Endodermal cell (in vitro differentiated cells): Measurements from ENCODE around the gene NPW. TPM values are rescaled to one million over a fixed set of nuclear protein-coding genes. Genes with fewer than 3 reads are reported as not detected.
A peak's percentile ranks its signal among the peaks of the same experiment; 100 is the strongest.

Source experiments
- DNase-seq: peaks from one replicate; pipeline ENCODE4 v3.0.0-alpha.2; 2017
- H3K27ac ChIP-seq: 2 replicates; pipeline ENCODE4 v1.5.1; 2013; ENCODE audit warnings: mild to moderate bottlenecking, low read depth, low read length, moderate library complexity
- H3K27me3 ChIP-seq: 2 replicates; pipeline ENCODE4 v1.6.1; 2013; ENCODE audit warnings: mild to moderate bottlenecking, low read length, moderate library complexity; ENCODE audit not compliant: insufficient read depth, control insufficient read depth, poor library complexity, severe bottlenecking
- H3K36me3 ChIP-seq: 2 replicates; pipeline ENCODE4 v1.7.0; 2013; ENCODE audit warnings: mild to moderate bottlenecking, low read length, moderate library complexity; ENCODE audit not compliant: control insufficient read depth, insufficient read depth
- H3K4me1 ChIP-seq: one replicate; pipeline ENCODE4 v1.7.0; 2013; ENCODE audit warnings: low read length; ENCODE audit not compliant: control insufficient read depth, insufficient read depth
- H3K4me3 ChIP-seq: 2 replicates; pipeline ENCODE4 v1.5.1; 2013; ENCODE audit warnings: mild to moderate bottlenecking, low read length, moderate library complexity
- H3K9ac ChIP-seq: 2 replicates; pipeline ENCODE4 v1.6.1; 2013; ENCODE audit warnings: mild to moderate bottlenecking, low read length, moderate library complexity; ENCODE audit not compliant: poor library complexity, severe bottlenecking; ENCODE audit errors: extremely low read depth
- H3K9me3 ChIP-seq: 2 replicates; pipeline ENCODE4 v1.6.1; 2013; ENCODE audit warnings: mild to moderate bottlenecking, low read length, moderate library complexity; ENCODE audit not compliant: control insufficient read depth
- H3K27ac Mint-ChIP-seq: 2 replicates; pipeline ENCODE4 v1.8.0; 2020; ENCODE audit warnings: mixed read lengths
- H3K27me3 Mint-ChIP-seq: 2 replicates; pipeline ENCODE4 v1.8.0; 2021; ENCODE audit warnings: mild to moderate bottlenecking, mixed read lengths; ENCODE audit not compliant: insufficient read depth
- H3K36me3 Mint-ChIP-seq: 2 replicates; pipeline ENCODE4 v1.8.0; 2020; ENCODE audit warnings: low read depth, mixed read lengths
- H3K4me1 Mint-ChIP-seq: 2 replicates; pipeline ENCODE4 v1.8.0; 2020; ENCODE audit warnings: mixed read lengths
- H3K4me3 Mint-ChIP-seq: 2 replicates; pipeline ENCODE4 v1.8.0; 2020; ENCODE audit warnings: mild to moderate bottlenecking, moderate library complexity, mixed read lengths
- H3K9me3 Mint-ChIP-seq: 2 replicates; pipeline ENCODE4 v1.8.0; 2020; ENCODE audit warnings: mild to moderate bottlenecking, mixed read lengths
- WGBS, 2 experiments: methylation state at CpG; one replicate each; pipeline versions ENCODE4 v1.1.5 to v1.1.7; 2013; ENCODE audit warnings: missing lambda C conversion rate in 2 of 2, mixed read lengths in 1 of 2; ENCODE audit not compliant: insufficient coverage in 1 of 2, insufficient read length in 1 of 2; 5-methylcytosine and 5-hydroxymethylcytosine counted together
- total RNA-seq, 2 donors: library from RNA; stranded (reverse); fragmentation: NEBNext Ultra II Directional in 1 of 2; extraction: Animal tissue kit (Norgen Biotek cat#: 25700) in 1 of 2; gene quantifications; 2 replicates in 1 of 2; 3 replicates in 1 of 2; pipeline ENCODE4 v1.2.1, GENCODE V29; 2021
- TF ChIP-seq, protein P1 (sequence below): fragments of 200-600 bp; sonication (generic); conservative IDR thresholded peaks from 2 replicates; pipeline ENCODE4 v1.5.0; 2021; ENCODE audit warnings: antibody characterized with exemption, mild to moderate bottlenecking

The NPW gene
- total RNA-seq, 2 donors from 2014 or later: 1.2 to 1.9 TPM

DNA sequence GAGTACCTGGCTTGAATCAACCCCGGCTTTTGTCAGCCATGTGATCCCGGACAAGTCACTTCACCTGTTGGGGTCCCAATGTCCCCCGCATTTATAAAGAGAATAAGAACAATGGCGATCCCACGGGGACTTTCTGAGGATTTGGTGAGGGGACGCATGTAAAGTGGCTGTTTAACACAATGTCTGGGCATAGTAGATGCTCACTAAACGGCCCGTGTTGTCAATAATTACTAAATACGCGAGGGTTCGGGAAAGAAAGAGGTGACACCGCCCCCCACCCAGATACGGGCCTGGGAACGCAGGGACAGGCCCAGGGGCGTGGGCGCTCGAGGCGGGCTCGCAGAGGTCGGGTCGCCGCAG, 28.0 kb upstream of the NPW start:
- Histone ChIP-seq H3K4me3 (no peak overlapping the region), H3K36me3 (peaks cover 7% of the 10 kb centered on the region), H3K27ac (no peak overlapping the region), H3K9me3 (no peaks in the 10 kb centered on the region), H3K27me3 (peaks cover 37% of the 10 kb centered on the region), H3K9ac (no peak overlapping the region), H3K4me1 (peaks cover 3% of the 10 kb centered on the region)
- H3K4me3 Mint-ChIP-seq: peak overlapping the region; percentile 53
- 25 to 32% methylated on average over 22 of the region's 22 CpGs for WGBS, 2 experiments
- peaks cover 10% of the 10 kb centered on the region for H3K36me3 Mint-ChIP-seq
- H3K9me3 Mint-ChIP-seq: no peaks in the 10 kb centered on the region
- H3K4me1 Mint-ChIP-seq: peaks cover 1% of the 10 kb centered on the region
- DNase-seq: no peak
- H3K27me3 Mint-ChIP-seq: peaks cover 41% of the 10 kb centered on the region
- TF ChIP-seq, protein P1, sequence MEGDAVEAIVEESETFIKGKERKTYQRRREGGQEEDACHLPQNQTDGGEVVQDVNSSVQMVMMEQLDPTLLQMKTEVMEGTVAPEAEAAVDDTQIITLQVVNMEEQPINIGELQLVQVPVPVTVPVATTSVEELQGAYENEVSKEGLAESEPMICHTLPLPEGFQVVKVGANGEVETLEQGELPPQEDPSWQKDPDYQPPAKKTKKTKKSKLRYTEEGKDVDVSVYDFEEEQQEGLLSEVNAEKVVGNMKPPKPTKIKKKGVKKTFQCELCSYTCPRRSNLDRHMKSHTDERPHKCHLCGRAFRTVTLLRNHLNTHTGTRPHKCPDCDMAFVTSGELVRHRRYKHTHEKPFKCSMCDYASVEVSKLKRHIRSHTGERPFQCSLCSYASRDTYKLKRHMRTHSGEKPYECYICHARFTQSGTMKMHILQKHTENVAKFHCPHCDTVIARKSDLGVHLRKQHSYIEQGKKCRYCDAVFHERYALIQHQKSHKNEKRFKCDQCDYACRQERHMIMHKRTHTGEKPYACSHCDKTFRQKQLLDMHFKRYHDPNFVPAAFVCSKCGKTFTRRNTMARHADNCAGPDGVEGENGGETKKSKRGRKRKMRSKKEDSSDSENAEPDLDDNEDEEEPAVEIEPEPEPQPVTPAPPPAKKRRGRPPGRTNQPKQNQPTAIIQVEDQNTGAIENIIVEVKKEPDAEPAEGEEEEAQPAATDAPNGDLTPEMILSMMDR: no peak
- no peak overlapping the region for H3K27ac Mint-ChIP-seq

DNA sequence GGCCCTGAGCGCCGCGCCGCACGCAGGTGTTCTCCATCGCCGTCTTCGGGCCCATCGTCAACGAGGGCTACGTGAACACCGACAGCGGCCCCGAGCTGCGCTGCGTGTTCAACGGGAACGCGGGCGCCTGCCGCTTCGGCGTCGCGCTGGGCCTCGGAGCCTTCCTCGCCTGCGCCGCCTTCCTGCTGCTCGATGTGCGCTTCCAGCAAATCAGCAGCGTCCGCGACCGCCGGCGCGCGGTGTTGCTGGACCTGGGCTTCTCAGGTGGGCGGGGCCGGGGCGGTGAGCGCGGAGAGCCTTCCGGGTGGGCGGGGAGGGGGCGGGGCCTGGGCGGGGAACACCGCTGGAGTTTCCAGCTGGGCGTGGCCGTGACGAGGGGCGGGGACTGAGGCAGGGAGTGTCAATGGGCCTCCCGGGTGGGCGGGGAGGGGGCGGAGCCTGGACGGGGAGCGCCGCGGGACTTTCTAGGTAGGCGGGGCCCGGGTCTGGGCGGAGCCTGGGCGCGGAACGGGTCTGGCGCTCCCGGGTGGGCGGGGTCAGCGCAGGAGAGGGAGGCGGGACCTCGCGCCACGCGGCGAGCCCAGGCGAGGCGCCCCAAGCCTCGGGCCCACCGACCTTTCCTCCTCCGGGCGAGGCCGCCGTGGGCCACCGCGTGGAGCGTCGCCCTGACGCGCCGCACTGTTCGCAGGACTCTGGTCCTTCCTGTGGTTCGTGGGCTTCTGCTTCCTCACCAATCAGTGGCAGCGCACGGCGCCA, 27.5 kb upstream of the NPW start:
- WGBS, 2 experiments: 14 to 25% methylated on average over 41 to 96 of the region's 96 CpGs

DNA sequence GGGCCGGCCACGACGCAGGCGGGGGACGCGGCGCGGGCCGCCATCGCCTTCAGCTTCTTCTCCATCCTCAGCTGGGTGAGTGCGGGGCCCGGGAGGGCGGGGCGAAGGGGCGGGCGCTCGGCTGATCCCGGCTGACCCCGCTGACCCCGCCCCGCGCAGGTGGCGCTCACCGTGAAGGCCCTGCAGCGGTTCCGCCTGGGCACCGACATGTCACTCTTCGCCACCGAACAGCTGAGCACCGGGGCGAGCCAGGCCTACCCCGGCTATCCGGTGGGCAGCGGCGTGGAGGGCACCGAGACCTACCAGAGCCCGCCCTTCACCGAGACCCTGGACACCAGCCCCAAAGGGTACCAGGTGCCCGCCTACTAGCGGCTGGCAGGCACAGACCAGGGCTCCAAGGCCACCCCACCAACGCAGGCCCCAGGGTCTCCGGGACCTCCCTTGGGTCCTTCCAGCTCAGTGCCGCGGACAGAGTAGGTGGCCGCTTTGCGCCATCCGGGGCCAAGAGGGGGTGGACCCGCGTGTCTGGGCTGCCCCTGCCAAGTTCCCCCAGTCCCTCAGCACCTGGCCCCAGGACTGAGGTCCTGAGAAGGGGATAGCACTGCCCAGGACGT, 26.8 kb upstream of the NPW start:
- Histone ChIP-seq H3K27ac (no peak overlapping the region), H3K9ac (no peak overlapping the region), H3K9me3 (no peaks in the 10 kb centered on the region), H3K27me3 (peaks cover 34% of the 10 kb centered on the region), H3K4me1 (peaks cover 3% of the 10 kb centered on the region), H3K36me3 (peaks cover 7% of the 10 kb centered on the region), H3K4me3 (no peak overlapping the region)
- peaks cover 1% of the 10 kb centered on the region for H3K4me1 Mint-ChIP-seq
- 78 to 92% methylated on average over 19 to 50 of the region's 50 CpGs for WGBS, 2 experiments
- peaks cover 8% of the 10 kb centered on the region for H3K36me3 Mint-ChIP-seq
- no peak overlapping the region for H3K27ac Mint-ChIP-seq
- TF ChIP-seq, protein P1: no peak
- H3K9me3 Mint-ChIP-seq: no peaks in the 10 kb centered on the region
- peaks cover 41% of the 10 kb centered on the region for H3K27me3 Mint-ChIP-seq
- peak; percentile 83 for DNase-seq
- H3K4me3 Mint-ChIP-seq: no peak overlapping the region

More for the DNA sequence above, 27.5 kb upstream of the NPW start:
- Histone ChIP-seq H3K4me3 (no peak overlapping the region), H3K4me1 (peaks cover 3% of the 10 kb centered on the region), H3K27ac (no peak overlapping the region), H3K9me3 (no peaks in the 10 kb centered on the region), H3K36me3 (peaks cover 2% of the 10 kb centered on the region), H3K9ac (no peak overlapping the region), H3K27me3 (peaks cover 37% of the 10 kb centered on the region)
- peak; percentile 100 for DNase-seq
- TF ChIP-seq, protein P1: no peak
- Mint-ChIP-seq H3K36me3 (peaks cover 5% of the 10 kb centered on the region), H3K27me3 (peaks cover 41% of the 10 kb centered on the region), H3K4me1 (peaks cover 1% of the 10 kb centered on the region), H3K4me3 (peak overlapping the region; percentile 53), H3K9me3 (no peaks in the 10 kb centered on the region), H3K27ac (no peak overlapping the region)
